Superior temporal gyrus (tissue), 1 donor: Measurements from ENCODE around the gene UBR2.
A peak's percentile ranks its signal among the peaks of the same experiment; 100 is the strongest.
"Not testable (repeated sequence)": the region's sequence is repeated elsewhere in the genome, so short reads cannot be mapped to it uniquely, and the experiment has no call there.

Source experiments
- DNase-seq: peaks from one replicate; pipeline ENCODE4 v3.0.0-alpha.2; 2016; ENCODE audit errors: extremely low spot score

The UBR2 gene

GRCh38 chr6:42726485-42727086 lies 162.8 kb downstream of the UBR2 start:
- peak; percentile 94 for DNase-seq

- DNase-seq, result peak; percentile 18
Measured at GRCh38 chr6:42727087-42727611, 163.3 kb downstream of the UBR2 start.

GRCh38 chr6:42727627-42728026 lies 163.8 kb downstream of the UBR2 start:
- no peak for DNase-seq

GRCh38 chr6:42729731-42730130 lies 165.9 kb downstream of the UBR2 start:
- DNase-seq, result no peak

DNA sequence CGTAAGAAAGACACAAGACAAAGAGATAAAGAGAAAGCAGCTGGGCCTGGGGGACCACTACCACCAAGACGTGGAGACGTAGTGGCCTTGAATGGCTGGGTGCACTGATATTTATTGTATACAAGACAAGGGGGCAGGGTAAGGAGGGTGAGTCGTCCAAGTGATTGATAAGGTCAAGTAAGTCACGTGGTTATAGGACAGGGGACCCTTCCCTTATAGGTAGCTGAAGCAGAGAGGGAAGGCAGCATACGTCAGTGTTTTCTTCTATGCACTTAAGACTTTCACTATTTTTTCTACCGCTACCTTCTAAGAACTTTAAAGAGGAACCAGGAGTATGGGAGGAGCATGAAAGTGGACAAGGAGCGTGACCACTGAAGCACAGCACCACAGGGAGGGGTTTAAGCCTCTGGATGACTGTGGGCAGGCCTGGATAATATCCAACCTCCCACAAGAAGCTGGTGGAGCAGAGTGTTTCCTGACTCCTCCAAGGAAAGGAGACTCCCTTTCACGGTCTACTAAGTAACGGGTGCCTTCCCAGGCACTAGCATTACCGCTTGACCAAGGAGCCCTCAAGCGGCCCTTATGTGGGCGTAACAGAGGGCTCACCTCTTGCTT lies 170.1 kb downstream of the UBR2 start:
- not testable (repeated sequence) for DNase-seq

- no peak for DNase-seq
Measured at GRCh38 chr6:42735976-42736375, 172.1 kb downstream of the UBR2 start.

DNA sequence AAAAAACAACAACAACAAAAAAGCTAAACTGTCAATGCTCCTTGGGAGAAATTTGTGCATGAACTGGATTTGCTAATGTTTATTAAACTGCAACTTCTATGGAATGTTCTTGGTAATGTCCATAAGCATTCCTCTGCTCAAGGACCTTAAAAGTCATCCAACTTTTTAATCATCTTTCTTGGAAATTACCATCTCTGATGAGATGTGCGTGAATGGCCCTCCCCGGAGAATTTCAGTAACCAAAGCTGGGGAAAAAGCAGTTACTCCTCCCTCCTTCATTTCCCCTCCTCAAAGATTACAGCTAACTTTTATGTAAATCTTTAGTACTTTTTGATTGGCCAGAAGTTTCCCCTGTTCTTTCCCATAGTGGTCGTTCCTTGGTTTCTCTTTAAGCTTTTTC lies 176.9 kb downstream of the UBR2 start:
- DNase-seq, result no peak

- DNase-seq, result no peak
Measured at GRCh38 chr6:42742116-42742894, 178.5 kb downstream of the UBR2 start.
